ENCODE data around the gene UBE2Z. TPM values are rescaled to one million over a fixed set of nuclear protein-coding genes. Genes with fewer than 3 reads are reported as not detected.

UBE2Z gene
- polyA plus RNA-seq, 2 donors, result 19.0 to 30.9 TPM

DNA sequence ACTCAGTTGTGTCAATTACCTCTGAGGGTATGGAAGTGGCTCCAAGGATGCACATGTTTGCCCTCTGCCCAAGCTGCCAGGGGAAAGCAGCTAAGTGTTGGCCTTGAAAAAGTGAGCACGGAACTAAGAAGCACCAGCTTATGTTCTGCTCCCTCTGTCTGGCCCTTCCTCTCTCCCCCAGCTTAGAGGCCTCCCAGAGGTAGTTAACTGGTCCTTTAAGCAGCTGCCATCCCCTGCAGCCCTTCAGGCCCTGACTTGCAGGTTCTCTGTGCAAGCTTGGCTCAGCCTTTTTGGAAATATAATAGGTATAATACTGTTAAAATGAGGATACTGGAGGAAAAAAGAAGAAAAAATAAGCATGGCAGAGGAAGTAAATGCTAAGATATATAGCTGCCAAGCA is 7.0 kb upstream of the UBE2Z start:
- no peaks in the 10 kb centered on the region for H3K27me3 ChIP-seq (ENCODE audit: control insufficient read depth in 1 of 2, insufficient read depth in 2 of 2, low read length in 2 of 2)
- WGBS, 2 donors, result 43 to 47% methylated on average over 1 of the region's 1 CpG
- H3K9me3 ChIP-seq (ENCODE audit: control insufficient read depth in 2 of 2, insufficient read depth in 1 of 2, low read depth in 1 of 2, low read length in 1 of 2), result no peaks in the 10 kb centered on the region
- peaks cover 0 to 4% of the 10 kb centered on the region in 2 donors for H3K36me3 ChIP-seq (ENCODE audit: control insufficient read depth in 2 of 2, insufficient read depth in 2 of 2, low read length in 1 of 2)
- no peak overlapping the region for H3K4me3 ChIP-seq (ENCODE audit: low read depth in 1 of 2, low read length in 2 of 2)
- H3K4me1 ChIP-seq (ENCODE audit: control insufficient read depth in 2 of 2, insufficient read depth in 2 of 2, low read length in 1 of 2), result peaks cover 0 to 5% of the 10 kb centered on the region in 2 donors
- peak overlapping the region in 1 of 2 donors; percentile 3 for H3K27ac ChIP-seq (ENCODE audit: low read depth in 2 of 2, low read length in 1 of 2)

GRCh38 chr17:48903401-48903800 is 4.8 kb upstream of the UBE2Z start:
- Histone ChIP-seq H3K36me3 (ENCODE audit: control insufficient read depth in 2 of 2, insufficient read depth in 2 of 2, low read length in 1 of 2) (peaks cover 0 to 1% of the 10 kb centered on the region in 2 donors), H3K27ac (ENCODE audit: low read depth in 2 of 2, low read length in 1 of 2) (no peak overlapping the region), H3K4me3 (ENCODE audit: low read depth in 1 of 2, low read length in 2 of 2) (no peak overlapping the region), H3K9me3 (ENCODE audit: control insufficient read depth in 2 of 2, insufficient read depth in 1 of 2, low read depth in 1 of 2, low read length in 1 of 2) (no peaks in the 10 kb centered on the region), H3K27me3 (ENCODE audit: control insufficient read depth in 1 of 2, insufficient read depth in 2 of 2, low read length in 2 of 2) (no peaks in the 10 kb centered on the region), H3K4me1 (ENCODE audit: control insufficient read depth in 2 of 2, insufficient read depth in 2 of 2, low read length in 1 of 2) (peaks cover 0 to 5% of the 10 kb centered on the region in 2 donors)
- 92 to 94% methylated on average over 1 of the region's 1 CpG for WGBS, 2 donors

- WGBS, 2 donors, result 89 to 91% methylated on average over 7 of the region's 7 CpGs
- peaks cover 0 to 5% of the 10 kb centered on the region in 2 donors for H3K4me1 ChIP-seq (ENCODE audit: control insufficient read depth in 2 of 2, insufficient read depth in 2 of 2, low read length in 1 of 2)
- no peaks in the 10 kb centered on the region for H3K9me3 ChIP-seq (ENCODE audit: control insufficient read depth in 2 of 2, insufficient read depth in 1 of 2, low read depth in 1 of 2, low read length in 1 of 2)
- no peak overlapping the region for H3K4me3 ChIP-seq (ENCODE audit: low read depth in 1 of 2, low read length in 2 of 2)
- no peaks in the 10 kb centered on the region for H3K27me3 ChIP-seq (ENCODE audit: control insufficient read depth in 1 of 2, insufficient read depth in 2 of 2, low read length in 2 of 2)
- H3K36me3 ChIP-seq (ENCODE audit: control insufficient read depth in 2 of 2, insufficient read depth in 2 of 2, low read length in 1 of 2), result no peaks in the 10 kb centered on the region
- H3K27ac ChIP-seq (ENCODE audit: low read depth in 2 of 2, low read length in 1 of 2), result no peak overlapping the region
Observed at GRCh38 chr17:48904428-48904827, 3.8 kb upstream of the UBE2Z start.

- 74 to 75% methylated on average over 9 of the region's 9 CpGs for WGBS, 2 donors
- H3K27me3 ChIP-seq (ENCODE audit: control insufficient read depth in 1 of 2, insufficient read depth in 2 of 2, low read length in 2 of 2), result no peaks in the 10 kb centered on the region
- no peak overlapping the region for H3K27ac ChIP-seq (ENCODE audit: low read depth in 2 of 2, low read length in 1 of 2)
- H3K4me1 ChIP-seq (ENCODE audit: control insufficient read depth in 2 of 2, insufficient read depth in 2 of 2, low read length in 1 of 2), result peaks cover 0 to 6% of the 10 kb centered on the region in 2 donors
- no peak overlapping the region for H3K4me3 ChIP-seq (ENCODE audit: low read depth in 1 of 2, low read length in 2 of 2)
- H3K9me3 ChIP-seq (ENCODE audit: control insufficient read depth in 2 of 2, insufficient read depth in 1 of 2, low read depth in 1 of 2, low read length in 1 of 2), result no peaks in the 10 kb centered on the region
- no peaks in the 10 kb centered on the region for H3K36me3 ChIP-seq (ENCODE audit: control insufficient read depth in 2 of 2, insufficient read depth in 2 of 2, low read length in 1 of 2)
Observed at GRCh38 chr17:48905987-48906515, 2.2 kb upstream of the UBE2Z start.

- H3K27me3 ChIP-seq (ENCODE audit: control insufficient read depth in 1 of 2, insufficient read depth in 2 of 2, low read length in 2 of 2), result no peaks in the 10 kb centered on the region
- no peaks in the 10 kb centered on the region for H3K9me3 ChIP-seq (ENCODE audit: control insufficient read depth in 2 of 2, insufficient read depth in 1 of 2, low read depth in 1 of 2, low read length in 1 of 2)
- H3K4me3 ChIP-seq (ENCODE audit: low read depth in 1 of 2, low read length in 2 of 2), result peak overlapping the region; percentile 78 to 99
- H3K4me1 ChIP-seq (ENCODE audit: control insufficient read depth in 2 of 2, insufficient read depth in 2 of 2, low read length in 1 of 2), result peaks cover 0 to 4% of the 10 kb centered on the region in 2 donors
- H3K36me3 ChIP-seq (ENCODE audit: control insufficient read depth in 2 of 2, insufficient read depth in 2 of 2, low read length in 1 of 2), result peaks cover 2% of the 10 kb centered on the region in 2 donors
- H3K27ac ChIP-seq (ENCODE audit: low read depth in 2 of 2, low read length in 1 of 2), result peak overlapping the region; percentile 94
- 31 to 32% methylated on average over 2 of the region's 2 CpGs for WGBS, 2 donors
Observed at GRCh38 chr17:48907713-48908046, 527 bp upstream of the UBE2Z start.

- H3K4me1 ChIP-seq (ENCODE audit: control insufficient read depth in 2 of 2, insufficient read depth in 2 of 2, low read length in 1 of 2), result peaks cover 0 to 4% of the 10 kb centered on the region in 2 donors
- 1 to 2% methylated on average over 29 to 36 of the region's 36 CpGs for WGBS, 2 donors
- peak overlapping the region; percentile 94 for H3K27ac ChIP-seq (ENCODE audit: low read depth in 2 of 2, low read length in 1 of 2)
Observed at GRCh38 chr17:48908853-48909394, 717 bp downstream of the UBE2Z start.

GRCh38 chr17:48909783-48910182 is 1.6 kb downstream of the UBE2Z start:
- H3K36me3 ChIP-seq (ENCODE audit: control insufficient read depth in 2 of 2, insufficient read depth in 2 of 2, low read length in 1 of 2), result peaks cover 2 to 6% of the 10 kb centered on the region in 2 donors
- H3K4me3 ChIP-seq (ENCODE audit: low read depth in 1 of 2, low read length in 2 of 2), result no peak overlapping the region
- WGBS, 2 donors, result 41 to 47% methylated on average over 4 of the region's 4 CpGs
- H3K9me3 ChIP-seq (ENCODE audit: control insufficient read depth in 2 of 2, insufficient read depth in 1 of 2, low read depth in 1 of 2, low read length in 1 of 2), result no peaks in the 10 kb centered on the region
- no peaks in the 10 kb centered on the region for H3K27me3 ChIP-seq (ENCODE audit: control insufficient read depth in 1 of 2, insufficient read depth in 2 of 2, low read length in 2 of 2)
- H3K27ac ChIP-seq (ENCODE audit: low read depth in 2 of 2, low read length in 1 of 2), result peak overlapping the region in 1 of 2 donors; percentile 20
- H3K4me1 ChIP-seq (ENCODE audit: control insufficient read depth in 2 of 2, insufficient read depth in 2 of 2, low read length in 1 of 2), result peaks cover 0 to 4% of the 10 kb centered on the region in 2 donors

More at GRCh38 chr17:48908853-48909394, 717 bp downstream of the UBE2Z start:
- H3K36me3 ChIP-seq (ENCODE audit: control insufficient read depth in 2 of 2, insufficient read depth in 2 of 2, low read length in 1 of 2), result peaks cover 2 to 6% of the 10 kb centered on the region in 2 donors
- H3K9me3 ChIP-seq (ENCODE audit: control insufficient read depth in 2 of 2, insufficient read depth in 1 of 2, low read depth in 1 of 2, low read length in 1 of 2), result no peaks in the 10 kb centered on the region
- peak overlapping the region; percentile 78 to 99 for H3K4me3 ChIP-seq (ENCODE audit: low read depth in 1 of 2, low read length in 2 of 2)
- H3K27me3 ChIP-seq (ENCODE audit: control insufficient read depth in 1 of 2, insufficient read depth in 2 of 2, low read length in 2 of 2), result no peaks in the 10 kb centered on the region

DNA sequence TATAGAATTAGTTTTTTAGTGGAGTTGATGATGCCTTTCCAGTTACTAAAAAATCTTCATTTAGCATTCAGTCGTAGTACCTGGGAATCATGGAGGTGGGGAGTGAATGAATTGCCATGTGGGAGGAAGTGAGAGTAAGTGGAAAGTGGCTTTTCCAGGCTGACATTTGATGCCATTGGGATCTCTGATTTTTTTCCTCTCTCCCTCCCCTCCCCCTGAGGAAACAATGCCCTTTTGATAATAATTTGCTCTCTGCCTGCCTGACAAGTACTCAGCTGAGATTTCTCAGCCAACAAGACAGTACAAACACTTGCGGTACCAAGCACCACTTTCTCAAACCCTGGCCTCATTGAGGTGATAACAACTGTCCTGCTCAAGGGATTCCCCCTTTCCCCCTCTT is 2.2 kb downstream of the UBE2Z start:
- Histone ChIP-seq H3K4me1 (ENCODE audit: control insufficient read depth in 2 of 2, insufficient read depth in 2 of 2, low read length in 1 of 2) (peaks cover 0 to 6% of the 10 kb centered on the region in 2 donors), H3K27ac (ENCODE audit: low read depth in 2 of 2, low read length in 1 of 2) (no peak overlapping the region), H3K9me3 (ENCODE audit: control insufficient read depth in 2 of 2, insufficient read depth in 1 of 2, low read depth in 1 of 2, low read length in 1 of 2) (no peaks in the 10 kb centered on the region), H3K36me3 (ENCODE audit: control insufficient read depth in 2 of 2, insufficient read depth in 2 of 2, low read length in 1 of 2) (peaks cover 2 to 6% of the 10 kb centered on the region in 2 donors), H3K4me3 (ENCODE audit: low read depth in 1 of 2, low read length in 2 of 2) (no peak overlapping the region), H3K27me3 (ENCODE audit: control insufficient read depth in 1 of 2, insufficient read depth in 2 of 2, low read length in 2 of 2) (no peaks in the 10 kb centered on the region)
- 59 to 60% methylated on average over 2 of the region's 2 CpGs for WGBS, 2 donors

DNA sequence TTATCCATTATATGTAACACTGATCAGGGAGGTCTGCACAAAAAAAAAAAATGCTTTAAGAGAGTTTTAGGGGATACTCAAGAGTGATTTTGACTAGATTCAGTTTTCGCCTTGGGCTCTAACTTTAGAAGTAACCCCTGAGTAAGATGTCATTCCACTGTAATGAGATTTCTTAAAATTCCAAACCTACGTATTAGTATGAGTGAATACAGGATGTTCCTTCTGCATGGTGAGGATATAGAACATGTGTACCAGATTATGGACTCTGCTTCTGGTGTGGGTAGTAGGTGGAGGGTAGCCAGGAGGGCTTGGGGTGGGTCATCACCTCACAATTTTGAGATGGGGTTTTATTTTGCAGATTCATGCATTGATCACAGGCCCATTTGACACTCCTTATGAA is 4.3 kb downstream of the UBE2Z start:
- Histone ChIP-seq H3K27me3 (ENCODE audit: control insufficient read depth in 1 of 2, insufficient read depth in 2 of 2, low read length in 2 of 2) (no peaks in the 10 kb centered on the region), H3K36me3 (ENCODE audit: control insufficient read depth in 2 of 2, insufficient read depth in 2 of 2, low read length in 1 of 2) (peaks cover 8 to 12% of the 10 kb centered on the region in 2 donors), H3K9me3 (ENCODE audit: control insufficient read depth in 2 of 2, insufficient read depth in 1 of 2, low read depth in 1 of 2, low read length in 1 of 2) (no peaks in the 10 kb centered on the region), H3K27ac (ENCODE audit: low read depth in 2 of 2, low read length in 1 of 2) (no peak overlapping the region), H3K4me1 (ENCODE audit: control insufficient read depth in 2 of 2, insufficient read depth in 2 of 2, low read length in 1 of 2) (peaks cover 0 to 6% of the 10 kb centered on the region in 2 donors), H3K4me3 (ENCODE audit: low read depth in 1 of 2, low read length in 2 of 2) (no peak overlapping the region)
- WGBS, 2 donors, result 85 to 97% methylated on average over 2 of the region's 2 CpGs
